Gastroesophageal sphincter (tissue), 4 donors: ENCODE measurements around the gene TNNT2. TPM values are rescaled to one million over a fixed set of nuclear protein-coding genes. Genes with fewer than 3 reads are reported as not detected.

ENCODE experiments used
- ATAC-seq: fragments of 150-250 bp; one replicate; pipeline ENCODE4 v1.9.1; 2016; ENCODE audit warnings: mild to moderate bottlenecking, moderate library complexity
- H3K27ac ChIP-seq, 4 donors: fragments of 200-600 bp; sonication (generic) in 3 of 4; 1 replicate in 3 of 4; 2 replicates in 1 of 4; pipeline ENCODE4 v1.5.1; 2016 to 2019
- H3K27me3 ChIP-seq: fragments of 200-600 bp; sonication (generic); one replicate; pipeline ENCODE4 v1.5.1; 2019
- H3K36me3 ChIP-seq, 2 donors: fragments of 200-600 bp; sonication (generic); one replicate each; pipeline ENCODE4 v1.5.1; 2019; ENCODE audit warnings: control low read depth in 1 of 2
- H3K4me1 ChIP-seq, 3 donors: fragments of 200-600 bp; sonication (generic); 1 replicate in 2 of 3; 2 replicates in 1 of 3; pipeline ENCODE4 v1.5.1; 2016 to 2019; ENCODE audit warnings: control low read depth in 2 of 3
- H3K4me3 ChIP-seq, 2 donors: fragments of 200-600 bp; sonication (generic); one replicate each; pipeline ENCODE4 v1.5.1; 2019; ENCODE audit warnings: mild to moderate bottlenecking in 1 of 2, moderate library complexity in 1 of 2
- H3K9me3 ChIP-seq, 3 donors: fragments of 200-600 bp; sonication (generic); one replicate each; pipeline ENCODE4 v1.5.1; 2017 to 2019; ENCODE audit warnings: control low read depth in 2 of 3
- EP300 ChIP-seq: sonication (generic); formaldehyde crosslinking; IDR thresholded peaks from one replicate; pipeline ENCODE4 v1.6.1; 2017; ENCODE audit warnings: antibody characterized with exemption, mild to moderate bottlenecking
- POLR2A ChIP-seq, 2 donors: fragments of 450-650 bp; IDR thresholded peaks; one replicate each; pipeline ENCODE4 v1.6.1; 2017; ENCODE audit warnings: antibody characterized with exemption in 2 of 2, mild to moderate bottlenecking in 2 of 2, moderate library complexity in 1 of 2
- POLR2AphosphoS5 ChIP-seq: sonication (generic); formaldehyde crosslinking; IDR thresholded peaks from one replicate; pipeline ENCODE4 v1.6.1; 2017; ENCODE audit warnings: antibody characterized with exemption
- WGBS, 2 donors: methylation state at CpG; one replicate each; pipeline ENCODE4 v1.1.5; 2018; ENCODE audit warnings: low coverage in 1 of 2; 5-methylcytosine and 5-hydroxymethylcytosine counted together
- total RNA-seq, 4 donors: library from RNA; depleted of rRNA; stranded (reverse); fragments of >200 nt; gene quantifications; one replicate each; pipeline ENCODE4 v1.1.0, GENCODE V29; 2016
- TF ChIP-seq, protein P1 (sequence below), 4 experiments: fragments of 200-600 bp in 2 of 4; fragments of 450-650 bp in 2 of 4; sonication (generic) in 1 of 4; IDR thresholded peaks; one replicate each; pipeline ENCODE4 v1.5.1; 2017 to 2019; ENCODE audit warnings: antibody characterized with exemption in 4 of 4, mild to moderate bottlenecking in 2 of 4, moderate library complexity in 2 of 4

The TNNT2 gene
- total RNA-seq, 4 donors from 2014 or later: 0.47 to 0.94 (median 0.81) TPM; not detected in 1

DNA sequence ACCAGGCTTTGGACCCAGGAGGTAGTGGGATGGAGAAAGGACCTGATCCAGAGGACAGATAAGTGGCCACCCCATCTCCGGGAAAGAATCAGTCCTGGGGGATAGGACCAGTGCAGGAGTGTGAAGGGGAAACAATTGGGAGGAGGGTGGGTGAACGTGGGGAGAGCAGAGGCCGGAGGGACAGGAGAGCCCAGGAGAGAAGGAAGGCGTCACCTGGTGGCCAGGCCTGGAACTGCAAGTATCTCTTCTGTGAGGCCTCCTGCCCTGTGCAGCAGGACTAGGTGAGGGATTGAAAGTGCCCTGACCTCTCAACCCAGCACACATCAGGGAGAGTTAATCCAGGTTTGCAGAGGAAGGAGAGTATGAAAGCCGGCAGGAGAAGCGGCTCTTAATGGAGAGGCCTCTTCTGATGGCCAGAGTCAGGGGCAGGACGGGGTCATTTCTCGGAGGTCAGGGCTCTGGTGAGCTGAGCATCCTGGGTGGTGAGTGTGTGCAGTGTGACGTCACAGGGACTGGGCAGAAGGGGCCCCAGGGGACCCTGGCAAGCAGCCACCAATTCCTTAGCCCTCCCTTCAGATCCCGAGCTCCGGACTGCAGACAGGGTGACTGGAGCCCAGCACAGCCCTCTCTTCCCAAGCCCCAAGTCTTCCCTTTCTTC is 30.8 kb upstream of the TNNT2 start:
- TF ChIP-seq, protein P1, sequence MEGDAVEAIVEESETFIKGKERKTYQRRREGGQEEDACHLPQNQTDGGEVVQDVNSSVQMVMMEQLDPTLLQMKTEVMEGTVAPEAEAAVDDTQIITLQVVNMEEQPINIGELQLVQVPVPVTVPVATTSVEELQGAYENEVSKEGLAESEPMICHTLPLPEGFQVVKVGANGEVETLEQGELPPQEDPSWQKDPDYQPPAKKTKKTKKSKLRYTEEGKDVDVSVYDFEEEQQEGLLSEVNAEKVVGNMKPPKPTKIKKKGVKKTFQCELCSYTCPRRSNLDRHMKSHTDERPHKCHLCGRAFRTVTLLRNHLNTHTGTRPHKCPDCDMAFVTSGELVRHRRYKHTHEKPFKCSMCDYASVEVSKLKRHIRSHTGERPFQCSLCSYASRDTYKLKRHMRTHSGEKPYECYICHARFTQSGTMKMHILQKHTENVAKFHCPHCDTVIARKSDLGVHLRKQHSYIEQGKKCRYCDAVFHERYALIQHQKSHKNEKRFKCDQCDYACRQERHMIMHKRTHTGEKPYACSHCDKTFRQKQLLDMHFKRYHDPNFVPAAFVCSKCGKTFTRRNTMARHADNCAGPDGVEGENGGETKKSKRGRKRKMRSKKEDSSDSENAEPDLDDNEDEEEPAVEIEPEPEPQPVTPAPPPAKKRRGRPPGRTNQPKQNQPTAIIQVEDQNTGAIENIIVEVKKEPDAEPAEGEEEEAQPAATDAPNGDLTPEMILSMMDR (IDR thresholded peaks at IDR 0.05): peak in 3 of 4 experiments; percentile 67 to 89 (median 80)
- no peak for TF ChIP-seq POLR2AphosphoS5
- no peak overlapping the region for H3K4me3 ChIP-seq
- no peaks in the 10 kb centered on the region for H3K9me3 ChIP-seq
- WGBS, 2 donors: 7 to 9% methylated on average over 4 to 5 of the region's 11 CpGs
- peak; percentile 68 for ATAC-seq
- peaks cover 10% of the 10 kb centered on the region for H3K27me3 ChIP-seq
- H3K36me3 ChIP-seq: no peaks in the 10 kb centered on the region
- H3K4me1 ChIP-seq: no peaks in the 10 kb centered on the region
- no peak overlapping the region for H3K27ac ChIP-seq

DNA sequence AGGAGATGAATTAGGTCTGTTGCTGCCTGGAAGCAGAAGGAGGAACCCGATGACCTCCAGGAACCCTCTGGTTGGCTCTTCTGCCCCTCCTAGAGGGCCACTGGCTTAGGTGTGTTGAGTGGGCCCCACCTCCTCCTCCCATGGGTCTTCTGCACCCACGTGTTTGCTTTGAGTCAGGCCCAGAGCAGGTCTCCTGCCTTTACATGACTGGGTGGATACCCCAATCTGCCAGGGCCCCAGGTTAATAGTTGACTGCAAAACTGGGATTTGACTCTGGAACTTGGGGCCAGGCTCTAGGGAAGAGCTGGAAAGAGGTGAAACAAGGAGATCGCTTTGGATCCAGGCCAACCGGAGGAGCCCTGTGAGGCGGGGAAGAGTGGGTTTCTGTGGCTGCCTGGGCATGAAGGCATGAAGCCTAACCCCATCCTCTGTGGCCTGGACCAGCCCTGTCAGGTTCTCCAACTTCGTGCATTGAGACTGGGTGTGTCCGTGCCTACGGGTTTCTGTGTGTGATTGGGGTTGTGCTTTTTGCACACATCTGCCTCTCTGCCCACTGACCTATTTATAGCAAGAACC is 29.4 kb upstream of the TNNT2 start:
- Histone ChIP-seq H3K27ac (no peak overlapping the region), H3K9me3 (no peaks in the 10 kb centered on the region), H3K27me3 (peaks cover 21% of the 10 kb centered on the region), H3K4me1 (no peaks in the 10 kb centered on the region), H3K4me3 (no peak overlapping the region), H3K36me3 (no peaks in the 10 kb centered on the region)
- WGBS, 2 donors: 88% methylated on average over 4 of the region's 8 CpGs; no CpG with 5 or more reads in 1 of the 2 donors
- ATAC-seq: no peak
- no peak for TF ChIP-seq POLR2A (IDR thresholded peaks at IDR 0.05)
- TF ChIP-seq POLR2AphosphoS5: no peak
- TF ChIP-seq, protein P1 (IDR thresholded peaks at IDR 0.05): no peak
- no peak for TF ChIP-seq EP300

DNA sequence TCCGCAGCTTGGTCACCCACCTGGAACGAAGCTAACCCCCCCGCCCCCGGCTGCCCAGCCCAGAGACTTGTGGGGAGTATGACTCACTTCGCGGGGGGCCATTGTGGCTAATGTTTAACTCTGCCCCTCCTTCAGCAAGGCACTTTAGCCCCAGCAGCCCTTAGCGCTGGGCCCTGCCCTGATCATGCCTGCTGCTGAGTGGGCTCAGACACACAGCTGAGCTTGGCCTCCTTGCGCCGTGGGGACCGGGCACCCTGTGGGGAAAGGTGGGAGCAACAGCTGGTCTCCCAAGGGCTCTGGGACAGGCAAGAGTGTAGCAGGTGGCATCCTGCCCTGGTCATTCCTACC is 28.0 kb upstream of the TNNT2 start:
- no peak for TF ChIP-seq POLR2A (IDR thresholded peaks at IDR 0.05)
- TF ChIP-seq POLR2AphosphoS5: no peak
- TF ChIP-seq EP300: no peak
- TF ChIP-seq, protein P1 (IDR thresholded peaks at IDR 0.05): no peak
- Histone ChIP-seq H3K27me3 (peaks cover 34% of the 10 kb centered on the region), H3K36me3 (no peaks in the 10 kb centered on the region), H3K4me3 (no peak overlapping the region), H3K4me1 (no peaks in the 10 kb centered on the region), H3K9me3 (no peaks in the 10 kb centered on the region), H3K27ac (no peak overlapping the region)
- ATAC-seq: no peak
- WGBS, 2 donors: no CpG with 5 or more reads among the region's 10 CpGs

DNA sequence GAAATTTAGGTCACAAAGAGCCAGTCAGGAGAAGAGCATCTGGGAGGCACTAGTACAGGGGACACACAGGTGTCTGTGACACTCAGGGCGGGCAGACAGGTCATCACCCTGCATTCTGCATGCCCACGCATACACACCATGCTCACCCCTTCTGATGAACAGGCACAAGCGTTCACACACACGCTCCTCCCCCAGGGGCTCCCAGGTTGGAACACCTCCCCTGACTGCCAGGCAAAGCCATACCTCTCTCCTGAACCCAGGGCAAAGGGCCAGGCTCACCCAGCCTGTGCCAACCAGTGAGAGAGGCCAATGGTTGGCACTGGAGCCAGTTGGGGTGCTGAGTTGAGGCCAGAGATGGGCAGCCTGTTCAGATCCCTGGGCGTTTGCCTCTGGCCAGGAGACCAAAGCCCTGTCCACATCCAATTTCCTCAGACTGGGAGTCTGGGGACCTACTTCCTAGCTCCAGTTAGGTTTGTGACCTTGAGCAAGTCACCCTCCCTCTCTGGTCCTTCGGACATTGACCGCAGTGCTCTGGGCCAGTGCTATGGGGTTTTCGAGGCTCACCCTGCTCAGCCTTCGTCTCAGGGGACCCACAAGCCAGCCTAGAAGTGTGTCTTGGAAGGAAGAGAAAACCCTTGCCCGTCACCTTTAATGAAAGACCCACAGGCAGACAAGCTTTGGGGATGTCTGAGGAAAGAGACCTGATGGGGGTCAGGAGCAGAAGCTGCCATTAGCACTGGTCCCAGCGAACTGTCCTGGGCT is 27.4 kb upstream of the TNNT2 start:
- Histone ChIP-seq H3K36me3 (no peaks in the 10 kb centered on the region), H3K27me3 (peaks cover 38% of the 10 kb centered on the region), H3K4me1 (no peaks in the 10 kb centered on the region), H3K9me3 (no peaks in the 10 kb centered on the region), H3K27ac (no peak overlapping the region), H3K4me3 (no peak overlapping the region)
- TF ChIP-seq POLR2A (IDR thresholded peaks at IDR 0.05) (no peak), POLR2AphosphoS5 (no peak), EP300 (no peak)
- TF ChIP-seq, protein P1 (IDR thresholded peaks at IDR 0.05): no peak
- WGBS, 2 donors: 100% methylated on average over 2 of the region's 11 CpGs; no CpG with 5 or more reads in 1 of the 2 donors
- ATAC-seq: no peak
